ENCODE measurements around the gene BANP.
"Not testable (repeated sequence)": the region's sequence is repeated elsewhere in the genome, so short reads cannot be mapped to it uniquely, and the experiment has no call there.

The BANP gene

DNA sequence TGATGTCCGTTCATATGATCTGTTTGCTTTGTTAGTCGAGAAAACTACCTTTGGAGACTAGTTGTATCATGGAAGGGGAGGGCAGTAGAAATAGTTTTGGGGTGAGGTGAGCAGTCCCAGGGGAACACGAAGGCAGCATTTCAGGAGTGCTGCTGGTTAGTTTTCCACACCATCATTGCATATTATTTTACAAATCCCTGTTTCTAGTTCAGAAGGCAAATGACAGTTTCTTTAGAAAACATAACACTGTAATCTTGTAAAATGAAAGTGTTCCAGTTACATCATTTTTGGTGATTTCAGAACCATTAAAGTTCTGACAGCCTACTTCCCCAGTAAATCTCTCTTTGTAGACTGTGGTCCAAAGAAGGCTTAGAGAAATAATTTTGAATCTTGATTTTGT lies 25.4 kb downstream of the BANP start:
- no peak overlapping the region for H3K4me3 ChIP-seq (ENCODE audit: low read length)
- TF ChIP-seq, protein P1, sequence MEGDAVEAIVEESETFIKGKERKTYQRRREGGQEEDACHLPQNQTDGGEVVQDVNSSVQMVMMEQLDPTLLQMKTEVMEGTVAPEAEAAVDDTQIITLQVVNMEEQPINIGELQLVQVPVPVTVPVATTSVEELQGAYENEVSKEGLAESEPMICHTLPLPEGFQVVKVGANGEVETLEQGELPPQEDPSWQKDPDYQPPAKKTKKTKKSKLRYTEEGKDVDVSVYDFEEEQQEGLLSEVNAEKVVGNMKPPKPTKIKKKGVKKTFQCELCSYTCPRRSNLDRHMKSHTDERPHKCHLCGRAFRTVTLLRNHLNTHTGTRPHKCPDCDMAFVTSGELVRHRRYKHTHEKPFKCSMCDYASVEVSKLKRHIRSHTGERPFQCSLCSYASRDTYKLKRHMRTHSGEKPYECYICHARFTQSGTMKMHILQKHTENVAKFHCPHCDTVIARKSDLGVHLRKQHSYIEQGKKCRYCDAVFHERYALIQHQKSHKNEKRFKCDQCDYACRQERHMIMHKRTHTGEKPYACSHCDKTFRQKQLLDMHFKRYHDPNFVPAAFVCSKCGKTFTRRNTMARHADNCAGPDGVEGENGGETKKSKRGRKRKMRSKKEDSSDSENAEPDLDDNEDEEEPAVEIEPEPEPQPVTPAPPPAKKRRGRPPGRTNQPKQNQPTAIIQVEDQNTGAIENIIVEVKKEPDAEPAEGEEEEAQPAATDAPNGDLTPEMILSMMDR (IDR thresholded peaks at IDR 0.05; ENCODE audit: insufficient read depth, low read depth, low read length, missing control alignments): no peak
- no peak for DNase-seq (ENCODE audit: low read depth)

DNA sequence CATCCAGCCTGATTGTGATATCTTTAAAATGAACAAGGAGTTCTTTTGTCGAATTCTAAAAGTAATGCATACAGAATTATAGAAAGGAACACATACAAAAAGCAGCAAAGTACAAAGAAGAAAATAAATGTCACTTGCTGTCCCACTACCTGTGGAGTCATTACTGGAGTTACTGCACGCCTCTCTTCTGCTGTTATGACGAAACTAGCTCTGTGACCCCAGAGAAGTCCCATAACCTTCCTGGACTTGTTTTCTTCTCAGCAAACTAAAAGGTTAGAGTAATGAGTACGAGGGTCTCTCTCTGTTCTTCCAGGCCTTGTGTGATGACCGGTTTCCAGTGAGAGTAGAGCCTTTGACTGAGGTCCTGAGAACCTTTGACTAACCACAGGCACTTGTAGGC lies 26.9 kb downstream of the BANP start:
- DNase-seq (ENCODE audit: low read depth): no peak
- H3K4me3 ChIP-seq (ENCODE audit: low read length): no peak overlapping the region
- TF ChIP-seq, protein P1 (IDR thresholded peaks at IDR 0.05; ENCODE audit: insufficient read depth, low read depth, low read length, missing control alignments): no peak

DNA sequence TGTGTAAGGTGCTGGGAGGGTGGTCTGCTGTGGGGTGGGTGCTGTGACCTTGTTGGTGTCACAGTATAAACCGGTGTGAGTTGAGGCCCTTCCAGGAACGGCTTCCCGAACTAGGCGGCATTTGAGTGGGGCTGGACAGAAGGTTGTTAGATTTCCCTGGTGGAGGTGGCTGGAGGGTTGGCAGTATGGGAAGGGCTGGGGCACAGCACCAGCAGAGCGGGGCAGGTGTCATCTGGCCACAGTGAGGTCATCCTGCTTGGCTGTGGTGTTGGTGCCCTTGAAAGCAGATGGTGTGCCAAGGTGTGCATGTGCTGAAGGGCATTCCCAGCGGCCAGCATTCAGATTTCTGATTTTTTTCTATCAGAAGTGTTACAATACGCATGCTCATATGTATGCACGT lies 28.1 kb downstream of the BANP start:
- no peak for DNase-seq (ENCODE audit: low read depth)
- no peak overlapping the region for H3K4me3 ChIP-seq (ENCODE audit: low read length)
- TF ChIP-seq, protein P1 (IDR thresholded peaks at IDR 0.05; ENCODE audit: insufficient read depth, low read depth, low read length, missing control alignments): no peak

DNA sequence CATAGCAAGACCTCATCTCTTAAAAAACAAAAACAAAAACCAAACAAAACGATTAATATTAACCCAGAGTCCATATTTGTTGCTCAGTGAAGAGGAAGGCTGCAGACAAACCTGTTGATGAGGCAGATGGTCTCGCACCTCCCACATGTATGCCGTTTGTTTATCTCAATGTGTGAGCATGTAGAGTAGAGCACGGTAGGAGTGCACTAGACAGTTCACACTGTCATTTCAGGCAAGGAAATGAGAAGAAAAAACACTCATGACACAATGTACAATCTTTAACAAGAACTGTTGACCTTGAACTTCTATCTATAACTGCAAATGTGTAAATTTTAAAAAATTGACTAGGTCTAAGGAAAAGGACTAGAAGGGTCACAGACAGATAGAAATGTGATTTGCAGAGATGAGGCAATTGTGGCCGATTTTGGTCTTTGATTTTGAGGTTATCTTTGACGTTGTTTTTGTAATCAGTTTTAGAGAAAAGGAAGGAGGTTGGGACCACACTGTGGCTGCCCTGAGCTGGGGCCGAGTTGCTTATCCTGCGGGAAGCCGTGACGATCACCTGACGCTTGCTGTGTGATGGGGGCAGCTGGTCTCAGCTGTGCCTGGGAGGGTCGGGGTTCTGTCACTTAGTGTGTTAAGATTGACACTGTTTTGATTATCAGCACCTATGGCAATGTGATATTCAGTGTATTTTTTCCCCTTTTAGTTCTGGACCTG lies 28.8 kb downstream of the BANP start:
- not testable (repeated sequence) for H3K4me3 ChIP-seq (ENCODE audit: low read length); DNase-seq (ENCODE audit: low read depth)

DNA sequence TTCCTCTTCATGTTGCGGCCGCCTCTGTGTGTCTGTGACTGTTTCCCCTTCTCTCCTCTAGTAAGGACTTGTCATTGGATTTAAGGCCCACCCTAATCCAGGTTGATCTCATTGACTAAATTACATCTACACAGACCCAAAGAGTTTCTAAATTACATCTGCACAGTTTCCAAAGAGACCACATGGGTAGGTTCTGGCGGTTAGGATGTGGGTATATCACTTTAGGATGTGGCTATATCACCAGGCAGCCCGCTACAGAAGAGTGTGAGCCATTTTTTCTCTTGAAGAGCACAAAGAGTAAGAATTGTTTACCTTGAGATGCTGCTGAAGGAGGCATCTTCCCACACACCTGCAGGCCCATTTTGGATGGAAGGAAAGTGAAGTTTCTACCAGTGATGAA lies 30.1 kb downstream of the BANP start:
- DNase-seq (ENCODE audit: low read depth); H3K4me3 ChIP-seq (ENCODE audit: low read length): not testable (repeated sequence)

DNA sequence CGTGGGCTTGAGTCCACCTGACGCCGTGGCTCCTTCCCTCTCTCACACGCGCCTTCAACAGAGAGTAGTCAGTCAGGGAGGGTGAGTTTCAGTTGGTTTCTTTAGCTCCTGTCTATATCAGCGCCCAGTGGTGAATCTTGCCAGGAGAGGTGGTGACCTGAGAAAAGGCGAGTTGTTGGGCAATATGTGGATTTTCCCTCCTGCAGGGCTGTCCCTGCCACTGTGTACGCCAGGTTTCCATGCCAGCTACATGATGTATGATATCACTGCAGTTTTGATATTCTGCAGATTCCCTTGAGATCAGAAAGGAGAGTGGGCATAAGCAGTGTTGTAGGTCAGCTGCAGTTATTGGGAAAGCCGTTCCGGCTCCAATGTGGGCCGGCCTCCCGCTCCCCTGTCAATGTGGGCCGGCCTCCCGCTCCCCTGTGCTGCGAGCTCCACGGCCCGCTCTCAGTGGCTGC lies 31.4 kb downstream of the BANP start:
- H3K4me3 ChIP-seq (ENCODE audit: low read length): no peak overlapping the region
- DNase-seq (ENCODE audit: low read depth): no peak

DNA sequence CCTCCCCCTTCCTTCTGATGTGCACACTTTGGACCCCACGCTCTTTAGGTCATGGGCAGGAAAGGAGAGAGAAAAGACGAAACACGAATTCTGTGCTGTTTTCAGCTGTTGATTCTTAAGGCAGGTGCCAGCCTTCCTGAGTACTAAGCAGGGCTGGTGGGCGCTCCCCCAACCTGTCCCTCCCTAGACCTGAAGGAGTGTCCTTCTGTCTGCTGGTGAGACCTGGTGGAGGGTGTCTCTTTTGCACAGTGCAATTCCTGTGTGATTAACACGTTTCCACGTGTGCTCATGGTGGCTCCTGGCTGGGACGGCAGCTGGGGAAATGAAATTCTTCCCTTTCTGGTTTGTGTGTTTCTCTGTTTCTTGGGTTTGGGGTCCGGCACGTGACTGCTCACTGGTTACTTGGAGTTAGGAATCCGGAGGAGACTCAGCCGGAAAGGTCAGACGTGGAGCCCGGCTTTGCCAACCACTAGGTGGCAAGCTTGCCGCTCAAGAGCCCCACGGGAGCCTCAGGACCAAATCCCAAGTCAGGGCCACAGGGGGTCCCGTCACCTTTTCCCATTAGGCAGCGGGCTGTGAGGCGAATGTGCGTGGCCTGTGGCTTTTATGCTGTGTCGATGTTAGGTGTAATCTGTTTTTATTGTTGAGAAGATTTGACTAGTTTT lies 32.0 kb downstream of the BANP start:
- TF ChIP-seq, protein P1 (IDR thresholded peaks at IDR 0.05; ENCODE audit: insufficient read depth, low read depth, low read length, missing control alignments): peak; percentile 43
- H3K4me3 ChIP-seq (ENCODE audit: low read length): not testable (repeated sequence)
- peak; percentile 7 for DNase-seq (ENCODE audit: low read depth)

More for the DNA sequence above, 31.4 kb downstream of the BANP start:
- TF ChIP-seq, protein P1 (IDR thresholded peaks at IDR 0.05; ENCODE audit: insufficient read depth, low read depth, low read length, missing control alignments): no peak

DNA sequence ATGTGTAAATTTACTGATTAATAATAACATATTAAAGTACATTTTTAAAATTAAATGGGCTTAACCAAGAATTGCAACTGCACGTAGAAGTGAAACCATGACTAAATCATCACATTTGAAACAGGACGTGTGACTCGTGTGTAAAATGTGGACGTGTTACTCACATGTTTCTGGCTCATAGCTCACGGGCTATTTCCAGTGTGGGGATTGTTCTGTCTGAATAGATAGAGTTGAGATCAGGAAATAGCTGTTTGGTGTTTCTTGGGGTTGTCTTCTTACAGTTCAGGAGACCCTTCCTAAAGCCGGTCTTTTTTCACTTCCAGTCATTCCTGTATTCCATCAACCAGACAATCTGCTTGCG lies 32.5 kb downstream of the BANP start:
- not testable (repeated sequence) for H3K4me3 ChIP-seq (ENCODE audit: low read length)
- peak; percentile 64 for DNase-seq (ENCODE audit: low read depth)

DNA sequence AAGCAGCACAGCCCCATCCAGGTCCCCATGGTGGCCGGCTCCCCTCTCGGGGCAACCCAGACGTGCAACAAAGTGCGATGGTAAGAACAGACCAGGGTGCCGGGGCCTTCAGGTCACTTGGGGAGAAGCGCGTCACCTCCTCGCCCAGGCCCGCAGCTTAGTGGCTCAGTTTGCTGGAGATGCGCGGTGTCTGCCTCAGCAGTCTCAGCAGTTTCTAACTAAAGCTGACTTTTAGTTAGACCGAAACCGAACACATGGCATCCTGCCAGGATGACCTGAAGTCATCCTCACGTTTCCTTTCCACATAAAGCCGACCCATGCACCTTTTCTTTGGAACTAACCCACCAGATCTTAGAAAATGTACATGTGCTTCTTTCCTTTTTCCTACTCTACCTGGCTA lies 32.9 kb downstream of the BANP start:
- not testable (repeated sequence) for H3K4me3 ChIP-seq (ENCODE audit: low read length); DNase-seq (ENCODE audit: low read depth)
